SK-N-SH (cell line): ENCODE data around the gene ADAMTS4. TPM values are rescaled to one million over a fixed set of nuclear protein-coding genes. Genes with fewer than 3 reads are reported as not detected.

Experiments used
- CTCF ChIA-PET: fragments of 300-600, 350-600 bp; formaldehyde crosslinking; extraction: SDS; loops from one replicate; lab custom pipeline; 2021; lab: Yijun Ruan, JAX
- POLR2A ChIA-PET: fragments of 350-600 bp; sonication (Branson Sonifier 250); formaldehyde crosslinking; extraction: SDS; loops from one replicate; lab custom pipeline; 2020; ENCODE audit warnings: antibody characterized with exemption, inconsistent platforms; lab: Yijun Ruan, JAX
- DNase-seq: peaks from one replicate; pipeline ENCODE4 v3.0.0; 2012
- H2AFZ ChIP-seq: fragments of 200-600 bp; sonication (generic); 2 replicates; pipeline ENCODE4 v1.8.1; 2016; ENCODE audit warnings: antibody characterized with exemption, mild to moderate bottlenecking, low read depth
- H3F3A ChIP-seq: fragments of 200-600 bp; sonication (generic); replicated peaks from 2 replicates; pipeline ENCODE3; 2016; ENCODE audit warnings: antibody characterized with exemption, mild to moderate bottlenecking; ENCODE audit not compliant: insufficient read depth
- H3K27ac ChIP-seq, 2 experiments: fragments of 200-500 bp in 1 of 2; fragments of 200-600 bp in 1 of 2; sonication (Bioruptor generic) in 1 of 2; sonication (generic), shearing (Covaris generic) in 1 of 2; 2 replicates each; pipeline versions ENCODE4 v1.5.1 to v1.6.1; 2014 to 2016; ENCODE audit warnings: low read depth in 2 of 2, inconsistent platforms in 1 of 2, low read length in 1 of 2, mild to moderate bottlenecking in 1 of 2, mixed read lengths in 1 of 2
- H3K27me3 ChIP-seq: fragments of 200-600 bp; sonication (generic), shearing (Covaris generic); 2 replicates; pipeline ENCODE4 v1.6.1; 2016; ENCODE audit warnings: mixed run types; ENCODE audit not compliant: insufficient read depth
- H3K36me3 ChIP-seq, 2 experiments: fragments of 200-500 bp in 1 of 2; fragments of 200-600 bp in 1 of 2; sonication (Bioruptor generic) in 1 of 2; sonication (generic) in 1 of 2; replicated peaks in 1 of 2; 2 replicates each; pipeline versions ENCODE3 to v1.5.1; 2014 to 2016; ENCODE audit warnings: low read length in 1 of 2, mild to moderate bottlenecking in 1 of 2; ENCODE audit not compliant: insufficient read depth in 2 of 2, control insufficient read depth in 1 of 2
- H3K4me1 ChIP-seq, 2 experiments: fragments of 200-500 bp in 1 of 2; fragments of 200-600 bp in 1 of 2; sonication (Bioruptor generic) in 1 of 2; sonication (generic), shearing (Covaris generic) in 1 of 2; 2 replicates each; pipeline versions ENCODE4 v1.5.1 to v1.6.1; 2014 to 2016; ENCODE audit warnings: low read depth in 1 of 2, low read length in 1 of 2, mixed run types in 1 of 2; ENCODE audit not compliant: insufficient read depth in 2 of 2, control insufficient read depth in 1 of 2
- H3K4me2 ChIP-seq: fragments of 200-600 bp; sonication (generic), shearing (Covaris generic); 2 replicates; pipeline ENCODE4 v1.6.1; 2017; ENCODE audit warnings: mixed run types
- H3K4me3 ChIP-seq, 2 experiments: fragments of 200-500 bp in 1 of 2; fragments of 200-600 bp in 1 of 2; sonication (Bioruptor generic) in 1 of 2; sonication (generic), shearing (Covaris generic) in 1 of 2; 2 replicates each; pipeline versions ENCODE4 v1.5.1 to v1.8.1; 2014 to 2016; ENCODE audit warnings: low read depth in 2 of 2, inconsistent platforms in 1 of 2, low read length in 1 of 2, mild to moderate bottlenecking in 1 of 2, mixed read lengths in 1 of 2, moderate library complexity in 1 of 2
- H3K79me2 ChIP-seq: fragments of 200-600 bp; sonication (generic); 2 replicates; pipeline ENCODE4 v1.8.1; 2017; ENCODE audit warnings: mild to moderate bottlenecking; ENCODE audit not compliant: insufficient read depth
- H3K9ac ChIP-seq: fragments of 200-600 bp; sonication (generic); 2 replicates; pipeline ENCODE4 v1.6.1; 2017; ENCODE audit warnings: mixed run types
- H3K9me2 ChIP-seq: fragments of 200-600 bp; sonication (generic); 2 replicates; pipeline ENCODE4 v1.6.1; 2017; ENCODE audit warnings: mixed run types
- H3K9me3 ChIP-seq: fragments of 200-600 bp; sonication (generic); 2 replicates; pipeline ENCODE4 v1.6.1; 2017; ENCODE audit warnings: mixed run types, mild to moderate bottlenecking, moderate library complexity
- H4K20me1 ChIP-seq: fragments of 200-600 bp; sonication (generic); 2 replicates; pipeline ENCODE4 v1.6.1; 2017; ENCODE audit warnings: mild to moderate bottlenecking, mixed run types; ENCODE audit not compliant: insufficient read depth
- CTCF ChIP-seq: fragments of 200-600 bp; sonication (generic); IDR thresholded peaks from 2 replicates; pipeline ENCODE4 v1.6.1; 2017; ENCODE audit warnings: antibody characterized with exemption, mild to moderate bottlenecking, moderate library complexity
- ELF1 ChIP-seq: IDR thresholded peaks from 2 replicates; pipeline ENCODE4 v1.4.0; 2012
- FOSL2 ChIP-seq: IDR thresholded peaks from 2 replicates; pipeline ENCODE4 v1.4.0; 2012; ENCODE audit warnings: low read depth, mild to moderate bottlenecking, moderate library complexity, borderline replicate concordance
- IRF3 ChIP-seq: fragments of 150-350 bp; IDR thresholded peaks from 2 replicates; pipeline ENCODE4 v1.6.1; 2016; ENCODE audit warnings: mild to moderate bottlenecking, low read depth, low read length
- JUND ChIP-seq: IDR thresholded peaks from 2 replicates; pipeline ENCODE4 v1.4.0; 2012
- MAX ChIP-seq: IDR thresholded peaks from 2 replicates; pipeline ENCODE4 v1.4.0; 2012; ENCODE audit warnings: low read depth
- RAD21 ChIP-seq: IDR thresholded peaks from 2 replicates; pipeline ENCODE4 v1.6.1; 2012; ENCODE audit warnings: mild to moderate bottlenecking, low read length
- RFX5 ChIP-seq: IDR thresholded peaks from 2 replicates; pipeline ENCODE4 v1.6.1; 2012; ENCODE audit warnings: mild to moderate bottlenecking, improper control_type of control experiment, low read length
- RXRA ChIP-seq: IDR thresholded peaks from 2 replicates; pipeline ENCODE4 v1.4.0; 2012; ENCODE audit warnings: low read depth, mild to moderate bottlenecking, borderline replicate concordance
- SIN3A ChIP-seq: IDR thresholded peaks from 2 replicates; pipeline ENCODE4 v1.6.1; 2012; ENCODE audit warnings: low read depth, mild to moderate bottlenecking, low read length, moderate library complexity, borderline replicate concordance
- YY1 ChIP-seq: IDR thresholded peaks from 2 replicates; pipeline ENCODE4 v1.4.0; 2012; ENCODE audit warnings: low read depth, mild to moderate bottlenecking
- WGBS: methylation state at CpG from one replicate; pipeline ENCODE4 v1.1.6; 2017; ENCODE audit warnings: low lambda C conversion rate; 5-methylcytosine and 5-hydroxymethylcytosine counted together
- polyA plus RNA-seq, 3 experiments: library from polyadenylated mRNA; depleted of rRNA; stranded (reverse); fragments of >200 nt; gene quantifications; 2 replicates each; pipeline ENCODE4 v1.2.3, GENCODE V29; 2012

The ADAMTS4 gene
- polyA plus RNA-seq, 1 of the 3 experiments (the other 2 are of a cell fraction) = 1.2 TPM

- DNase-seq = no peak
- ChIA-PET CTCF (interaction anchor here (0.9 to 5.6 kb wide), 3 partner anchors 13 to 202 kb away, joined by 3 to 32 read pairs (median 5); no protein-coding TSS in a partner anchor), POLR2A (no interaction called here)
- H3F3A ChIP-seq = peaks cover 10% of the 10 kb centered on the region
- no peaks in the 10 kb centered on the region for H3K9me2 ChIP-seq
- peaks cover 0 to 18% of the 10 kb centered on the region in 2 experiments; a peak in 1 of 4 replicates for H3K4me1 ChIP-seq
- no peaks in the 10 kb centered on the region for H4K20me1 ChIP-seq
- no peaks in the 10 kb centered on the region for H3K27me3 ChIP-seq
- H3K79me2 ChIP-seq = peaks cover 17% of the 10 kb centered on the region
- H3K9me3 ChIP-seq = no peaks in the 10 kb centered on the region
- peaks cover 6 to 11% of the 10 kb centered on the region in 2 experiments for H3K36me3 ChIP-seq
- H3K4me3 ChIP-seq = no peak overlapping the region
- no peak overlapping the region for H3K9ac ChIP-seq
- H3K4me2 ChIP-seq = no peak overlapping the region
- no peak overlapping the region for H2AFZ ChIP-seq
- 91% methylated on average over 3 of the region's 3 CpGs for WGBS
- H3K27ac ChIP-seq = no peak overlapping the region
- no peak for TF ChIP-seq MAX
- TF ChIP-seq RXRA = no peak
- TF ChIP-seq CTCF = no peak
Observed at GRCh38 chr1:161179698-161180097, 19.2 kb downstream of the ADAMTS4 start.

GRCh38 chr1:161177936-161178244 lies 21.0 kb downstream of the ADAMTS4 start:
- peaks cover 19 to 25% of the 10 kb centered on the region in 2 experiments for H3K36me3 ChIP-seq
- H3K79me2 ChIP-seq = peaks cover 17% of the 10 kb centered on the region
- H4K20me1 ChIP-seq = no peaks in the 10 kb centered on the region
- no peak for DNase-seq
- peak overlapping the region; percentile 77; the same call in 1 of the 2 replicates for H3K9ac ChIP-seq
- no peaks in the 10 kb centered on the region for H3K9me3 ChIP-seq
- POLR2A ChIA-PET = no interaction called here
- H3K9me2 ChIP-seq = no peaks in the 10 kb centered on the region
- H3K4me2 ChIP-seq = peak overlapping the region; percentile 98
- H3K4me3 ChIP-seq = peak overlapping the region; percentile 73; a peak in 2 of 4 replicates
- H3K27ac ChIP-seq = peak overlapping the region; percentile 44 to 74; a peak in 3 of 4 replicates
- no peaks in the 10 kb centered on the region for H3K27me3 ChIP-seq
- WGBS = 83% methylated on average over 9 of the region's 9 CpGs
- peak overlapping the region; percentile 87 for H2AFZ ChIP-seq
- CTCF ChIA-PET = interaction anchor here (1.0 to 4.1 kb wide), 3 partner anchors 12 to 16 kb away, joined by 3 to 29 read pairs (median 3); partner anchors contain the start of gene PPOX
- no peak for TF ChIP-seq RFX5
- TF ChIP-seq SIN3A = no peak
- TF ChIP-seq MAX = no peak
- TF ChIP-seq JUND = no peak
- no peak for TF ChIP-seq RAD21
- TF ChIP-seq FOSL2 = no peak
- TF ChIP-seq YY1 = no peak
- no peak for TF ChIP-seq IRF3
- no peak for TF ChIP-seq ELF1
- TF ChIP-seq, all 33 proteins: peak for 0
- peaks cover 5% of the 10 kb centered on the region for H3F3A ChIP-seq
- peaks cover 0 to 18% of the 10 kb centered on the region in 2 experiments; a peak in 1 of 4 replicates for H3K4me1 ChIP-seq
